Breast epithelium (tissue), 3 donors: Measurements from ENCODE around the gene SLC25A28.

ENCODE experiments used
- CTCF ChIP-seq, 3 donors: fragments of 450-650 bp; IDR thresholded peaks; one replicate each; pipeline ENCODE4 v1.5.1; 2016 to 2017; ENCODE audit warnings: antibody characterized with exemption in 3 of 3, mild to moderate bottlenecking in 3 of 3, moderate library complexity in 3 of 3
- POLR2A ChIP-seq: fragments of 450-650 bp; IDR thresholded peaks from one replicate; pipeline ENCODE4 v1.6.1; 2016; ENCODE audit warnings: antibody characterized with exemption, mild to moderate bottlenecking, moderate library complexity

- TF ChIP-seq CTCF (IDR thresholded peaks at IDR 0.05) (no peak), POLR2A (no peak)
Measured at GRCh38 chr10:99595236-99595635, 25.0 kb downstream of the SLC25A28 start.
